Measurements from ENCODE around the gene PPP1R12C. TPM values are rescaled to one million over a fixed set of nuclear protein-coding genes. Genes with fewer than 3 reads are reported as not detected.

Gene PPP1R12C
- total RNA-seq, 4 donors from 2014 or later, result 101 to 350 (median 154) TPM

GRCh38 chr19:55056827-55057226, 60.6 kb downstream of the PPP1R12C start:
- intact Hi-C loops (cut with DNase I; ENCODE audit: low total_unique reads), result no loop called here
- WGBS, 2 donors (ENCODE audit: low coverage in 1 of 2), result 86 to 94% methylated on average over 4 to 9 of the region's 9 CpGs
- TF ChIP-seq EP300 (IDR thresholded peaks at IDR 0.05; ENCODE audit: low read depth) (no peak), CTCF (IDR thresholded peaks at IDR 0.05) (no peak), POLR2A (IDR thresholded peaks at IDR 0.05) (no peak), POLR2AphosphoS5 (IDR thresholded peaks at IDR 0.05) (no peak)
- Histone ChIP-seq H3K27me3 (no peaks in the 10 kb centered on the region), H3K9me3 (no peaks in the 10 kb centered on the region), H3K4me3 (no peak overlapping the region), H3K27ac (no peak overlapping the region), H3K4me1 (peaks cover 2 to 12% (median 6%) of the 10 kb centered on the region in 4 donors), H3K36me3 (peaks cover 0 to 54% (median 21%) of the 10 kb centered on the region in 4 donors)
- no peak for DNase-seq
- in situ Hi-C loops (cut with MboI; ENCODE audit: low pct_ligation_motif_present in 1 of 4, low pct_unique_long_range_greater_than_20kb in 1 of 4, low sequenced_read_pairs in 3 of 4), result no loop called here

- TF ChIP-seq POLR2AphosphoS5 (IDR thresholded peaks at IDR 0.05) (no peak), EP300 (IDR thresholded peaks at IDR 0.05; ENCODE audit: low read depth) (no peak)
- Histone ChIP-seq H3K4me3 (no peak overlapping the region), H3K36me3 (peaks cover 0 to 67% (median 26%) of the 10 kb centered on the region in 4 donors), H3K9me3 (no peaks in the 10 kb centered on the region), H3K27ac (no peak overlapping the region), H3K27me3 (no peaks in the 10 kb centered on the region), H3K4me1 (no peaks in the 10 kb centered on the region)
- intact Hi-C loops (cut with DNase I; ENCODE audit: low total_unique reads), result no loop called here
- DNase-seq, result no peak
- in situ Hi-C loops (cut with MboI; ENCODE audit: low pct_ligation_motif_present in 1 of 4, low pct_unique_long_range_greater_than_20kb in 1 of 4, low sequenced_read_pairs in 3 of 4), result no loop called here
- WGBS, 2 donors (ENCODE audit: low coverage in 1 of 2), result 66 to 91% methylated on average over 4 to 7 of the region's 7 CpGs
These were observed 63.7 kb downstream of the PPP1R12C start for GRCh38 chr19:55053735-55054134.

GRCh38 chr19:55050749-55051532, 66.5 kb downstream of the PPP1R12C start:
- intact Hi-C loops (cut with DNase I; ENCODE audit: low total_unique reads), result no loop called here
- 96% methylated on average over 25 of the region's 25 CpGs; no CpG with 5 or more reads in 1 of the 2 donors for WGBS, 2 donors (ENCODE audit: low coverage in 1 of 2)
- Histone ChIP-seq H3K9me3 (no peaks in the 10 kb centered on the region), H3K4me3 (no peak overlapping the region), H3K4me1 (no peaks in the 10 kb centered on the region), H3K27me3 (no peaks in the 10 kb centered on the region), H3K27ac (no peak overlapping the region), H3K36me3 (peaks cover 0 to 64% (median 31%) of the 10 kb centered on the region in 4 donors)
- no peak for DNase-seq
- TF ChIP-seq POLR2AphosphoS5 (IDR thresholded peaks at IDR 0.05), result no peak
- no peak for TF ChIP-seq CTCF (IDR thresholded peaks at IDR 0.05)
- TF ChIP-seq EP300 (IDR thresholded peaks at IDR 0.05; ENCODE audit: low read depth), result no peak
- TF ChIP-seq POLR2A (IDR thresholded peaks at IDR 0.05), result no peak
- in situ Hi-C loops (cut with MboI; ENCODE audit: low pct_ligation_motif_present in 1 of 4, low pct_unique_long_range_greater_than_20kb in 1 of 4, low sequenced_read_pairs in 3 of 4), result no loop called here

DNA sequence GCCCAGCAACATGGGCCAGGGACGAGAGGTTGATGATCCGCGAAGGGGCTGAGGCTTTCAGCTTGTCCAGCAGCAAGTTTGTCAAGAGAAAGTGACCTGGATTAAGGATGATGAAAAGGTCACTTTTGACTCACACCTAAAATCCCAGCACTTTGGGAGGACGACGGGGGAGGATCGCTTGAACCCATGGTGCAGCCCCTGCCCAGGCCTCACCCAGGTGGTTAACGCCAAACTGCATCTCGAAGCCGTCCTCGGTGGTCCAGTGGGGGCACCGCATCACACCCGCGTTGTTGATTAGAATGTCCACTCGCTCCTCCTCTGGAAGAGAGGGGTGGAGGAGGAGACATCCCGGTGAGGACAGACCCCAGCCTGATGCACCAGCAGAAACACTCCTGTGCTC, 69.0 kb downstream of the PPP1R12C start:
- 95% methylated on average over 15 of the region's 15 CpGs; no CpG with 5 or more reads in 1 of the 2 donors for WGBS, 2 donors (ENCODE audit: low coverage in 1 of 2)
- intact Hi-C loops (cut with DNase I; ENCODE audit: low total_unique reads), result no loop called here
- Histone ChIP-seq H3K9me3 (no peaks in the 10 kb centered on the region), H3K4me3 (no peak overlapping the region), H3K27ac (no peak overlapping the region), H3K4me1 (no peaks in the 10 kb centered on the region), H3K36me3 (peaks cover 0 to 60% (median 31%) of the 10 kb centered on the region in 4 donors), H3K27me3 (no peaks in the 10 kb centered on the region)
- TF ChIP-seq CTCF (IDR thresholded peaks at IDR 0.05) (no peak), EP300 (IDR thresholded peaks at IDR 0.05; ENCODE audit: low read depth) (no peak), POLR2A (IDR thresholded peaks at IDR 0.05) (no peak), POLR2AphosphoS5 (IDR thresholded peaks at IDR 0.05) (no peak)
- DNase-seq, result no peak
- in situ Hi-C loops (cut with MboI; ENCODE audit: low pct_ligation_motif_present in 1 of 4, low pct_unique_long_range_greater_than_20kb in 1 of 4, low sequenced_read_pairs in 3 of 4), result no loop called here

Data from transverse colon (tissue), 4 donors.